H1 (cell line): ENCODE measurements around the gene LGALS16. TPM values are rescaled to one million over a fixed set of nuclear protein-coding genes. Genes with fewer than 3 reads are reported as not detected.
A peak's percentile ranks its signal among the peaks of the same experiment; 100 is the strongest.

Experiments used
- CTCF ChIA-PET: fragments of 300-600 bp; sonication (Branson Sonifier 250); formaldehyde crosslinking; loops from one replicate; lab custom pipeline; 2021; ENCODE audit not compliant: partially characterized antibody; lab: Charles Lee
- POLR2A ChIA-PET: fragments of 300-600 bp; sonication (Branson Sonifier 250); formaldehyde crosslinking; loops from one replicate; lab custom pipeline; 2021; ENCODE audit warnings: inconsistent platforms; ENCODE audit not compliant: partially characterized antibody; lab: Charles Lee
- DNase-seq, 2 experiments: peaks; one replicate each; pipeline versions ENCODE4 v3.0.0 to v3.0.0-alpha.2; 2010 to 2022; ENCODE audit warnings: low spot score in 2 of 2, low read depth in 1 of 2, mixed read lengths in 1 of 2
- FAIRE-seq: peaks from 2 replicates; lab custom pipeline; 2011; peaks lifted over from hg19 to GRCh38; lab: Jason Lieb, UNC
- H2AFZ ChIP-seq: 2 replicates; pipeline ENCODE4 v1.8.1; 2012; ENCODE audit warnings: low read length, inconsistent platforms
- H2AK5ac ChIP-seq: 2 replicates; pipeline ENCODE4 v1.6.1; 2013; ENCODE audit warnings: low read depth, low read length
- H2BK120ac ChIP-seq: replicated peaks from 2 replicates; pipeline ENCODE3; 2013; ENCODE audit warnings: low read depth, low read length, inconsistent platforms
- H2BK12ac ChIP-seq: 2 replicates; pipeline ENCODE4 v1.6.1; 2013; ENCODE audit warnings: low read depth, low read length
- H2BK15ac ChIP-seq: 2 replicates; pipeline ENCODE4 v1.6.1; 2013; ENCODE audit warnings: low read length
- H2BK20ac ChIP-seq: 2 replicates; pipeline ENCODE4 v1.6.1; 2013; ENCODE audit warnings: low read length
- H2BK5ac ChIP-seq: 2 replicates; pipeline ENCODE4 v1.6.1; 2013; ENCODE audit warnings: low read depth, low read length
- H3K14ac ChIP-seq: 2 replicates; pipeline ENCODE4 v1.6.1; 2013; ENCODE audit warnings: inconsistent platforms; ENCODE audit not compliant: insufficient read length
- H3K18ac ChIP-seq: 2 replicates; pipeline ENCODE4 v1.6.1; 2013; ENCODE audit warnings: low read length; ENCODE audit errors: extremely low read depth
- H3K23ac ChIP-seq: 2 replicates; pipeline ENCODE4 v1.6.1; 2013; ENCODE audit warnings: inconsistent platforms; ENCODE audit not compliant: insufficient read length
- H3K23me2 ChIP-seq: 2 replicates; pipeline ENCODE4 v1.6.1; 2013; ENCODE audit warnings: low read depth, low read length
- H3K27ac ChIP-seq: 2 replicates; pipeline ENCODE4 v1.6.1; 2011; ENCODE audit warnings: low read depth, low read length, inconsistent platforms
- H3K27me3 ChIP-seq, 4 experiments: replicated peaks in 1 of 4; 1 replicate in 1 of 4; 2 replicates in 3 of 4; pipeline versions ENCODE4 v1.6.1 to v1.8.1; 2011 to 2013; ENCODE audit warnings: low read length in 3 of 4, mild to moderate bottlenecking in 3 of 4, inconsistent platforms in 2 of 4, mixed read lengths in 2 of 4, moderate library complexity in 1 of 4; ENCODE audit not compliant: control insufficient read depth in 3 of 4, insufficient read depth in 3 of 4; ENCODE audit errors: extremely low read depth in 1 of 4
- H3K36me3 ChIP-seq, 4 experiments: 2 replicates each; pipeline versions ENCODE4 v1.6.1 to v1.8.1; 2011 to 2013; ENCODE audit warnings: mild to moderate bottlenecking in 4 of 4, low read length in 3 of 4, moderate library complexity in 2 of 4, control low read depth in 1 of 4, inconsistent platforms in 1 of 4; ENCODE audit not compliant: insufficient read depth in 4 of 4, control insufficient read depth in 2 of 4
- H3K4ac ChIP-seq: replicated peaks from 2 replicates; pipeline ENCODE3; 2013; ENCODE audit warnings: low read length, low read depth, mixed read lengths, inconsistent platforms; ENCODE audit not compliant: insufficient read length
- H3K4me1 ChIP-seq, 4 experiments: replicated peaks in 1 of 4; 1 replicate in 1 of 4; 2 replicates in 3 of 4; pipeline versions ENCODE4 v1.6.1 to v1.8.1; 2011 to 2013; ENCODE audit warnings: low read length in 3 of 4, inconsistent platforms in 2 of 4, mixed read lengths in 1 of 4; ENCODE audit not compliant: insufficient read depth in 4 of 4, control insufficient read depth in 3 of 4
- H3K4me2 ChIP-seq, 2 experiments: 2 replicates each; pipeline versions ENCODE4 v1.6.1 to v1.8.1; 2011 to 2013; ENCODE audit warnings: low read depth in 2 of 2, low read length in 2 of 2, control low read depth in 1 of 2, inconsistent platforms in 1 of 2, mild to moderate bottlenecking in 1 of 2; ENCODE audit not compliant: insufficient read depth in 1 of 2
- H3K4me3 ChIP-seq, 4 experiments: fragments of 200-600, 300-600 bp in 1 of 4; sonication (generic), shearing (Covaris generic), sonication (Bioruptor Twin) in 1 of 4; 2 replicates each; pipeline versions ENCODE4 v1.5.1 to v1.8.1; 2011 to 2016; ENCODE audit warnings: low read length in 4 of 4, low read depth in 3 of 4, control low read depth in 2 of 4, inconsistent platforms in 2 of 4, mild to moderate bottlenecking in 2 of 4, mixed read lengths in 1 of 4, moderate library complexity in 1 of 4; ENCODE audit not compliant: insufficient read depth in 2 of 4; ENCODE audit errors: extremely low read depth in 1 of 4
- H3K56ac ChIP-seq: replicated peaks from 2 replicates; pipeline ENCODE3; 2013; ENCODE audit warnings: low read depth, mild to moderate bottlenecking, mixed read lengths, low read length, inconsistent platforms; ENCODE audit not compliant: insufficient read length
- H3K79me1 ChIP-seq: 2 replicates; pipeline ENCODE4 v1.6.1; 2013; ENCODE audit warnings: low read depth, low read length, control low read depth
- H3K79me2 ChIP-seq, 2 experiments: 2 replicates each; pipeline versions ENCODE4 v1.6.1 to v1.8.1; 2012 to 2013; ENCODE audit warnings: low read length in 2 of 2, mild to moderate bottlenecking in 2 of 2, inconsistent platforms in 1 of 2; ENCODE audit not compliant: insufficient read depth in 2 of 2, control insufficient read depth in 1 of 2
- H3K9ac ChIP-seq, 4 experiments: replicated peaks in 1 of 4; 1 replicate in 1 of 4; 2 replicates in 3 of 4; pipeline versions ENCODE4 v1.6.1 to v1.8.1; 2011 to 2013; ENCODE audit warnings: low read depth in 3 of 4, low read length in 3 of 4, control low read depth in 2 of 4, mild to moderate bottlenecking in 2 of 4, moderate library complexity in 2 of 4, inconsistent platforms in 1 of 4; ENCODE audit errors: extremely low read depth in 1 of 4
- H3K9me3 ChIP-seq, 2 experiments: 2 replicates each; pipeline versions ENCODE4 v1.6.1 to v1.8.1; 2012 to 2013; ENCODE audit warnings: mild to moderate bottlenecking in 2 of 2, moderate library complexity in 2 of 2, control low read depth in 1 of 2, inconsistent platforms in 1 of 2, low read depth in 1 of 2, low read length in 1 of 2, mixed read lengths in 1 of 2; ENCODE audit not compliant: insufficient read depth in 2 of 2
- H4K20me1 ChIP-seq, 2 experiments: replicated peaks in 1 of 2; 2 replicates each; pipeline versions ENCODE3 to v1.8.1; 2011 to 2013; ENCODE audit warnings: inconsistent platforms in 2 of 2, low read length in 2 of 2, mild to moderate bottlenecking in 1 of 2; ENCODE audit not compliant: insufficient read depth in 2 of 2, control insufficient read depth in 1 of 2
- H4K5ac ChIP-seq: 2 replicates; pipeline ENCODE4 v1.6.1; 2013; ENCODE audit warnings: low read length, low read depth, mixed read lengths, inconsistent platforms; ENCODE audit not compliant: insufficient read length
- H4K8ac ChIP-seq: 2 replicates; pipeline ENCODE4 v1.8.0; 2013; ENCODE audit warnings: mild to moderate bottlenecking, moderate library complexity, low read length, inconsistent platforms; ENCODE audit not compliant: insufficient read depth; ENCODE audit errors: extremely low read depth
- H4K91ac ChIP-seq: replicated peaks from 2 replicates; pipeline ENCODE3; 2013; ENCODE audit warnings: low read length, mixed read lengths, inconsistent platforms; ENCODE audit not compliant: insufficient read length
- SUZ12 ChIP-seq: fragments of 200-600 bp; sonication (generic); IDR thresholded peaks from 2 replicates; pipeline ENCODE4 v1.6.1; 2012; ENCODE audit warnings: mild to moderate bottlenecking, inconsistent platforms, low read length, moderate library complexity, mixed read lengths
- WGBS, 2 experiments: shearing (Covaris generic) in 1 of 2; methylation state at CpG; one replicate each; pipeline versions ENCODE4 v1.1.6 to v1.1.7; 2013 to 2015; ENCODE audit warnings: low lambda C conversion rate in 2 of 2, mixed read lengths in 2 of 2, inconsistent platforms in 1 of 2, low coverage in 1 of 2, missing lambda C conversion rate in 1 of 2; ENCODE audit not compliant: insufficient replicate concordance in 2 of 2, insufficient coverage in 1 of 2, insufficient read length in 1 of 2; ENCODE audit errors: extremely low coverage in 1 of 2, missing lambda C conversion rate in 1 of 2; 5-methylcytosine and 5-hydroxymethylcytosine counted together
- polyA plus RNA-seq, 7 experiments: library from polyadenylated mRNA; depleted of rRNA in 3 of 7; stranded (reverse) in 5 of 7; unstranded in 2 of 7; fragments of >200 nt in 5 of 7; fragments of 200-250 nt in 2 of 7; gene quantifications; 1 replicate in 5 of 7; 2 replicates in 1 of 7; 4 replicates in 1 of 7; pipeline versions ENCODE4 v1.2.1 to v1.2.3, GENCODE V29; 2011 to 2013; ENCODE audit warnings: missing spikeins in 2 of 7, mixed read lengths in 2 of 7
- total RNA-seq: library from RNA; stranded (reverse); fragmentation: NEBNext Ultra II Directional; extraction: Animal tissue kit (Norgen Biotek cat#: 25700); gene quantifications from 2 replicates; pipeline ENCODE4 v1.2.1, GENCODE V29; 2021

Gene LGALS16
- total and polyA plus RNA-seq, 2 of the 8 experiments (the other 6 are each of a cell fraction or from before 2014, with no cell fraction given), result not detected

GRCh38 chr19:39692166-39692565 lies 36.5 kb downstream of the LGALS16 start:
- H3K18ac ChIP-seq, result no peak overlapping the region; the same call in 1 of the 2 replicates
- H4K91ac ChIP-seq, result peak overlapping the region; percentile 92
- H4K5ac ChIP-seq, result no peak overlapping the region
- H3K79me2 ChIP-seq, result no peaks in the 10 kb centered on the region
- no peak overlapping the region for H3K14ac ChIP-seq
- peak overlapping the region; percentile 21 for H3K56ac ChIP-seq
- H2AFZ ChIP-seq, result no peak overlapping the region
- H4K8ac ChIP-seq, result no peak overlapping the region
- no peak overlapping the region for H3K9ac ChIP-seq
- peak overlapping the region; percentile 77; the same call in 1 of the 2 replicates for H2BK12ac ChIP-seq
- peak overlapping the region; percentile 51 for H2BK15ac ChIP-seq
- no peak overlapping the region for H3K4me3 ChIP-seq
- H3K23me2 ChIP-seq, result no peaks in the 10 kb centered on the region
- DNase-seq, result no peak
- H3K79me1 ChIP-seq, result no peaks in the 10 kb centered on the region
- no peak overlapping the region for H3K27ac ChIP-seq
- peak overlapping the region; percentile 89; the same call in 1 of the 2 replicates for H2BK5ac ChIP-seq
- peak overlapping the region; percentile 70 for H3K4ac ChIP-seq
- 82% methylated on average over 3 of the region's 3 CpGs; no CpG with 5 or more reads in 1 of the 2 experiments for WGBS, 2 experiments
- no peaks in the 10 kb centered on the region for H3K9me3 ChIP-seq
- TF ChIP-seq SUZ12, result no peak
- no peaks in the 10 kb centered on the region for H3K27me3 ChIP-seq
- no peaks in the 10 kb centered on the region for H3K36me3 ChIP-seq
- no peak overlapping the region for H3K23ac ChIP-seq
- H2BK20ac ChIP-seq, result peak overlapping the region; percentile 81; the same call in 1 of the 2 replicates
- CTCF ChIA-PET, result interaction anchor here (0.6 kb wide), 1 partner anchor 9 kb away, joined by 3 read pairs; no protein-coding TSS in a partner anchor
- H3K4me1 ChIP-seq, result peaks cover 0 to 6% (median 4%) of the 10 kb centered on the region in 4 experiments; a peak in 2 of 7 replicates
- no peak for FAIRE-seq
- H2BK120ac ChIP-seq, result no peak overlapping the region
- POLR2A ChIA-PET, result no interaction called here
- H4K20me1 ChIP-seq, result no peaks in the 10 kb centered on the region
- no peak overlapping the region for H3K4me2 ChIP-seq
- H2AK5ac ChIP-seq, result peak overlapping the region; percentile 31; the same call in 1 of the 2 replicates
